ENCODE measurements around the gene LEMD2.

DNA sequence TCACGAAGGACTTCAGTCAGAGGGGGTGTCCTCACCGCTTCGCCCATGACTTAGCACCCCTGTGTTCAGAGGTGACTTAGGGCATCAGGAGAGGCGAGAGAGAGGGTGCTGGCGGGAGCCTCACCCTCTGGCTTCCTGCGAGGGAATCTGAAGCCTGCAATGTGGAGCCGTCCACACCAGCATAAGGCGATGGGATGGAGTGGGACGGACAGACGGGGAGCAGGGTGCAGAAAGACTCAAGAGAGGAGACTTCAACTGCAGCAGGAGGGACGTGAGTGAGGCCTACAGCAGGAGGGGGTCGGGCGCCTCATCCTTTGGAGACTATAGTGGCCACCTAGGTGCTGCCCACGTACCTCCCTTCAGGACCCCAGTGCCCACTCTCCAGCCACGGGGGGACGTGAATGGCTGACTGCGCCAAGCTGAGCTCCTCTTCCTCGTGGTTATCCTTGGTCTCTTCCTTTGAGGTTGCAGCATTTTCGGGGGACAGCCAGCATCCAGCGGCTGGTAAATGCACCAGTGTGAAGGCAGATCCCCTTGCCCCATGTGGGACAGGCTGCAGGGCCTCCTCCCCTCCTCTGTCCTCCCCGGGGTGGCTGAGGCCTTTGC, 41.8 kb upstream of the LEMD2 start:
- no peak for TF ChIP-seq EZH2phosphoT487 (IDR thresholded peaks at IDR 0.05; ENCODE audit: borderline replicate concordance, low read length)
- TF ChIP-seq, protein P1, sequence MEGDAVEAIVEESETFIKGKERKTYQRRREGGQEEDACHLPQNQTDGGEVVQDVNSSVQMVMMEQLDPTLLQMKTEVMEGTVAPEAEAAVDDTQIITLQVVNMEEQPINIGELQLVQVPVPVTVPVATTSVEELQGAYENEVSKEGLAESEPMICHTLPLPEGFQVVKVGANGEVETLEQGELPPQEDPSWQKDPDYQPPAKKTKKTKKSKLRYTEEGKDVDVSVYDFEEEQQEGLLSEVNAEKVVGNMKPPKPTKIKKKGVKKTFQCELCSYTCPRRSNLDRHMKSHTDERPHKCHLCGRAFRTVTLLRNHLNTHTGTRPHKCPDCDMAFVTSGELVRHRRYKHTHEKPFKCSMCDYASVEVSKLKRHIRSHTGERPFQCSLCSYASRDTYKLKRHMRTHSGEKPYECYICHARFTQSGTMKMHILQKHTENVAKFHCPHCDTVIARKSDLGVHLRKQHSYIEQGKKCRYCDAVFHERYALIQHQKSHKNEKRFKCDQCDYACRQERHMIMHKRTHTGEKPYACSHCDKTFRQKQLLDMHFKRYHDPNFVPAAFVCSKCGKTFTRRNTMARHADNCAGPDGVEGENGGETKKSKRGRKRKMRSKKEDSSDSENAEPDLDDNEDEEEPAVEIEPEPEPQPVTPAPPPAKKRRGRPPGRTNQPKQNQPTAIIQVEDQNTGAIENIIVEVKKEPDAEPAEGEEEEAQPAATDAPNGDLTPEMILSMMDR (IDR thresholded peaks at IDR 0.05; ENCODE audit: low read depth, low read length, poor library complexity, severe bottlenecking) = no peak
